Right atrium auricular region (tissue), 2 donors: ENCODE data around the gene IL1R2. TPM values are rescaled to one million over a fixed set of nuclear protein-coding genes. Genes with fewer than 3 reads are reported as not detected.

ENCODE experiments used
- DNase-seq: peaks from one replicate; pipeline ENCODE4 v3.0.0-alpha.2; 2019; ENCODE audit warnings: low spot score
- H3K27ac ChIP-seq, 2 donors: fragments of 200-600 bp; sonication (generic); 1 replicate in 1 of 2; 2 replicates in 1 of 2; pipeline ENCODE4 v1.5.1; 2016 to 2019
- H3K27me3 ChIP-seq, 2 donors: fragments of 200-600 bp; sonication (generic); one replicate each; pipeline versions ENCODE4 v1.5.1 to v1.6.0; 2017 to 2019
- H3K36me3 ChIP-seq: fragments of 200-600 bp; sonication (generic); one replicate; pipeline ENCODE4 v1.5.1; 2016
- H3K4me1 ChIP-seq, 2 donors: fragments of 200-600 bp; sonication (generic); one replicate each; pipeline versions ENCODE4 v1.5.1 to v1.6.0; 2017 to 2019
- H3K4me3 ChIP-seq, 2 donors: fragments of 200-600 bp; sonication (generic); 1 replicate in 1 of 2; 2 replicates in 1 of 2; pipeline ENCODE4 v1.5.1; 2017 to 2019; ENCODE audit warnings: mild to moderate bottlenecking in 1 of 2, moderate library complexity in 1 of 2
- H3K9me3 ChIP-seq, 2 donors: fragments of 200-600 bp; sonication (generic); one replicate each; pipeline ENCODE4 v1.5.1; 2019
- CTCF ChIP-seq, 2 donors: fragments of 200-600 bp; sonication (generic); IDR thresholded peaks; one replicate each; pipeline ENCODE4 v1.5.1; 2019; ENCODE audit warnings: antibody characterized with exemption in 2 of 2
- total RNA-seq, 2 donors: library from RNA; depleted of rRNA; stranded (reverse); fragments of >200 nt; gene quantifications; one replicate each; pipeline ENCODE4 v1.1.0, GENCODE V29; 2016

IL1R2 gene
- total RNA-seq, 2 donors from 2014 or later, result 2.8 to 16.1 TPM

GRCh38 chr2:102004581-102004980 is 12.8 kb downstream of the IL1R2 start:
- H3K27me3 ChIP-seq, result no peaks in the 10 kb centered on the region
- no peak overlapping the region for H3K4me3 ChIP-seq
- no peaks in the 10 kb centered on the region for H3K36me3 ChIP-seq
- H3K4me1 ChIP-seq, result no peaks in the 10 kb centered on the region
- no peak overlapping the region for H3K27ac ChIP-seq
- no peaks in the 10 kb centered on the region for H3K9me3 ChIP-seq
- no peak for DNase-seq
- no peak for TF ChIP-seq CTCF (IDR thresholded peaks at IDR 0.05)

GRCh38 chr2:102005449-102005848 is 13.7 kb downstream of the IL1R2 start:
- no peaks in the 10 kb centered on the region for H3K27me3 ChIP-seq
- H3K9me3 ChIP-seq, result no peaks in the 10 kb centered on the region
- no peak overlapping the region for H3K4me3 ChIP-seq
- no peaks in the 10 kb centered on the region for H3K4me1 ChIP-seq
- DNase-seq, result no peak
- H3K36me3 ChIP-seq, result no peaks in the 10 kb centered on the region
- no peak overlapping the region for H3K27ac ChIP-seq
- no peak for TF ChIP-seq CTCF (IDR thresholded peaks at IDR 0.05)

- no peak overlapping the region for H3K4me3 ChIP-seq
- H3K27me3 ChIP-seq, result no peaks in the 10 kb centered on the region
- DNase-seq, result no peak
- no peaks in the 10 kb centered on the region for H3K36me3 ChIP-seq
- H3K27ac ChIP-seq, result no peak overlapping the region
- TF ChIP-seq CTCF (IDR thresholded peaks at IDR 0.05), result peak; percentile 49 to 71
- H3K9me3 ChIP-seq, result no peaks in the 10 kb centered on the region
- no peaks in the 10 kb centered on the region for H3K4me1 ChIP-seq
These were observed 14.5 kb downstream of the IL1R2 start for GRCh38 chr2:102005989-102006885.

GRCh38 chr2:102006886-102007278 is 15.1 kb downstream of the IL1R2 start:
- H3K9me3 ChIP-seq, result no peaks in the 10 kb centered on the region
- no peaks in the 10 kb centered on the region for H3K4me1 ChIP-seq
- no peak for DNase-seq
- TF ChIP-seq CTCF (IDR thresholded peaks at IDR 0.05), result no peak
- H3K36me3 ChIP-seq, result no peaks in the 10 kb centered on the region
- no peak overlapping the region for H3K4me3 ChIP-seq
- no peaks in the 10 kb centered on the region for H3K27me3 ChIP-seq
- H3K27ac ChIP-seq, result no peak overlapping the region

- no peak overlapping the region for H3K4me3 ChIP-seq
These were observed 16.7 kb downstream of the IL1R2 start for GRCh38 chr2:102008490-102008889.

More at GRCh38 chr2:102008490-102008889, 16.7 kb downstream of the IL1R2 start:
- H3K27me3 ChIP-seq, result no peaks in the 10 kb centered on the region
- no peak for TF ChIP-seq CTCF (IDR thresholded peaks at IDR 0.05)
- DNase-seq, result no peak
- no peaks in the 10 kb centered on the region for H3K9me3 ChIP-seq
- H3K4me1 ChIP-seq, result no peaks in the 10 kb centered on the region
- H3K36me3 ChIP-seq, result no peaks in the 10 kb centered on the region
- no peak overlapping the region for H3K27ac ChIP-seq
